Panc1 (cell line): ENCODE results near the gene CRISPLD2.

Experiments
- POLR2AphosphoS5 ChIP-seq: IDR thresholded peaks from 2 replicates; pipeline ENCODE4 v1.6.1; 2012; ENCODE audit warnings: mild to moderate bottlenecking, low read depth, low read length, moderate library complexity
- TCF7L2 ChIP-seq: IDR thresholded peaks from 2 replicates; pipeline ENCODE4 v1.6.1; 2011; ENCODE audit warnings: mild to moderate bottlenecking, low read depth, low read length, inconsistent platforms
- TF ChIP-seq, protein P1 (sequence below): fragments of 450-650 bp; IDR thresholded peaks from 2 replicates; pipeline ENCODE4 v1.5.1; 2017; ENCODE audit warnings: mild to moderate bottlenecking
- TF ChIP-seq, protein P2 (sequence below), 2 experiments: IDR thresholded peaks; 2 replicates each; pipeline ENCODE4 v1.6.1; 2011 to 2012; ENCODE audit warnings: low read depth in 2 of 2, control low read depth in 1 of 2, low read length in 1 of 2, mild to moderate bottlenecking in 1 of 2, moderate library complexity in 1 of 2; ENCODE audit not compliant: insufficient read depth in 1 of 2

DNA sequence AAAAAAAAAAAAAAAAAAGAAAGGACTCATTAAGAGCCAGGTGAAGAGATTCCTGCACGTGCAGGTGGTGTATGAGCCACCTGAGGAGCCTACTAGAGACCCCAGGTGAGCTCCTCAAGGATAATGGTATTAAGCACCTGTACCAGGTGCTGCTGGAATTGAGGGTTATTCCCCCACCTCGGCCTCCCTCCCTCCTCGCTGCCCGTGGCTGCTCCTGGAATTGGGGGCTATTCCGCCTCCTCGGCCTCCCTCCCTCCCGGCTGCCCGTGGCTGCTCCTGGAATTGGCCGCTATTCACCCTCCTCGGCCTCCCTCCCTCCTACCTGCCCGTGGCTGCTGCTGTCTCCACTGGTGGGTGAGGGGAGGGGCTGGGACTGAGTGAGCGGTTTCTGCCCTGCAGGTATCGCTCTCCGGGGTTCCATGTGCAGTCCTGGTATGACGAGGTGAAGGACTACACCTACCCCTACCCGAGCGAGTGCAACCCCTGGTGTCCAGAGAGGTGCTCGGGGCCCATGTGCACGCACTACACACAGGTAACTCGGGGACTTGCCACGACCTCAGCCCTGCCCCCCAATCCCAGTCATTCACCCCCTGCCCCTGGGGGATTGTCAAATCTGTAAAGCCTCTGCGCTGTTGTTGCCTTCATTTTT, 29.3 kb downstream of the CRISPLD2 start:
- TF ChIP-seq POLR2AphosphoS5 (no peak), TCF7L2 (no peak)
- TF ChIP-seq, protein P1, sequence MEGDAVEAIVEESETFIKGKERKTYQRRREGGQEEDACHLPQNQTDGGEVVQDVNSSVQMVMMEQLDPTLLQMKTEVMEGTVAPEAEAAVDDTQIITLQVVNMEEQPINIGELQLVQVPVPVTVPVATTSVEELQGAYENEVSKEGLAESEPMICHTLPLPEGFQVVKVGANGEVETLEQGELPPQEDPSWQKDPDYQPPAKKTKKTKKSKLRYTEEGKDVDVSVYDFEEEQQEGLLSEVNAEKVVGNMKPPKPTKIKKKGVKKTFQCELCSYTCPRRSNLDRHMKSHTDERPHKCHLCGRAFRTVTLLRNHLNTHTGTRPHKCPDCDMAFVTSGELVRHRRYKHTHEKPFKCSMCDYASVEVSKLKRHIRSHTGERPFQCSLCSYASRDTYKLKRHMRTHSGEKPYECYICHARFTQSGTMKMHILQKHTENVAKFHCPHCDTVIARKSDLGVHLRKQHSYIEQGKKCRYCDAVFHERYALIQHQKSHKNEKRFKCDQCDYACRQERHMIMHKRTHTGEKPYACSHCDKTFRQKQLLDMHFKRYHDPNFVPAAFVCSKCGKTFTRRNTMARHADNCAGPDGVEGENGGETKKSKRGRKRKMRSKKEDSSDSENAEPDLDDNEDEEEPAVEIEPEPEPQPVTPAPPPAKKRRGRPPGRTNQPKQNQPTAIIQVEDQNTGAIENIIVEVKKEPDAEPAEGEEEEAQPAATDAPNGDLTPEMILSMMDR = no peak
- TF ChIP-seq, protein P2, sequence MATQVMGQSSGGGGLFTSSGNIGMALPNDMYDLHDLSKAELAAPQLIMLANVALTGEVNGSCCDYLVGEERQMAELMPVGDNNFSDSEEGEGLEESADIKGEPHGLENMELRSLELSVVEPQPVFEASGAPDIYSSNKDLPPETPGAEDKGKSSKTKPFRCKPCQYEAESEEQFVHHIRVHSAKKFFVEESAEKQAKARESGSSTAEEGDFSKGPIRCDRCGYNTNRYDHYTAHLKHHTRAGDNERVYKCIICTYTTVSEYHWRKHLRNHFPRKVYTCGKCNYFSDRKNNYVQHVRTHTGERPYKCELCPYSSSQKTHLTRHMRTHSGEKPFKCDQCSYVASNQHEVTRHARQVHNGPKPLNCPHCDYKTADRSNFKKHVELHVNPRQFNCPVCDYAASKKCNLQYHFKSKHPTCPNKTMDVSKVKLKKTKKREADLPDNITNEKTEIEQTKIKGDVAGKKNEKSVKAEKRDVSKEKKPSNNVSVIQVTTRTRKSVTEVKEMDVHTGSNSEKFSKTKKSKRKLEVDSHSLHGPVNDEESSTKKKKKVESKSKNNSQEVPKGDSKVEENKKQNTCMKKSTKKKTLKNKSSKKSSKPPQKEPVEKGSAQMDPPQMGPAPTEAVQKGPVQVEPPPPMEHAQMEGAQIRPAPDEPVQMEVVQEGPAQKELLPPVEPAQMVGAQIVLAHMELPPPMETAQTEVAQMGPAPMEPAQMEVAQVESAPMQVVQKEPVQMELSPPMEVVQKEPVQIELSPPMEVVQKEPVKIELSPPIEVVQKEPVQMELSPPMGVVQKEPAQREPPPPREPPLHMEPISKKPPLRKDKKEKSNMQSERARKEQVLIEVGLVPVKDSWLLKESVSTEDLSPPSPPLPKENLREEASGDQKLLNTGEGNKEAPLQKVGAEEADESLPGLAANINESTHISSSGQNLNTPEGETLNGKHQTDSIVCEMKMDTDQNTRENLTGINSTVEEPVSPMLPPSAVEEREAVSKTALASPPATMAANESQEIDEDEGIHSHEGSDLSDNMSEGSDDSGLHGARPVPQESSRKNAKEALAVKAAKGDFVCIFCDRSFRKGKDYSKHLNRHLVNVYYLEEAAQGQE (IDR thresholded peaks at IDR 0.05; ENCODE audit: insufficient read depth in 1 of 2, low read depth in 2 of 2, low read length in 1 of 2) = no peak
